Lung (tissue), 12 donors: Measurements from ENCODE around the gene TMEM117. TPM values are rescaled to one million over a fixed set of nuclear protein-coding genes. Genes with fewer than 3 reads are reported as not detected.

ENCODE experiments used
- ATAC-seq: fragments of 200-7000 bp; cut with Tn5 transposase; one replicate; pipeline ENCODE4 v1.9.1; 2020; ENCODE audit warnings: moderate number of reproducible peaks; ENCODE audit not compliant: insufficient read depth, low FRiP score
- DNase-seq, 3 donors: peaks; one replicate each; pipeline ENCODE4 v3.0.0-alpha.2; 2013 to 2017
- H3K27ac ChIP-seq, 2 donors: one replicate each; pipeline ENCODE4 v1.5.1; 2013; ENCODE audit warnings: mild to moderate bottlenecking in 2 of 2, moderate library complexity in 2 of 2, control low read depth in 1 of 2, inconsistent platforms in 1 of 2, low read depth in 1 of 2, low read length in 1 of 2
- H3K27me3 ChIP-seq, 3 donors: one replicate each; pipeline ENCODE4 v1.5.1; 2013; ENCODE audit warnings: low read length in 2 of 3; ENCODE audit not compliant: control insufficient read depth in 3 of 3, insufficient read depth in 3 of 3
- H3K36me3 ChIP-seq, 4 donors: one replicate each; pipeline ENCODE4 v1.5.1; 2013; ENCODE audit warnings: low read length in 4 of 4, mild to moderate bottlenecking in 1 of 4, moderate library complexity in 1 of 4; ENCODE audit not compliant: control insufficient read depth in 4 of 4, insufficient read depth in 4 of 4
- H3K4me1 ChIP-seq, 5 donors: one replicate each; pipeline ENCODE4 v1.5.1; 2013; ENCODE audit warnings: low read length in 5 of 5, mild to moderate bottlenecking in 2 of 5, moderate library complexity in 1 of 5; ENCODE audit not compliant: control insufficient read depth in 5 of 5, insufficient read depth in 5 of 5
- H3K4me3 ChIP-seq: one replicate; pipeline ENCODE4 v1.5.1; 2013; ENCODE audit warnings: mild to moderate bottlenecking, control low read depth, moderate library complexity
- H3K9ac ChIP-seq, 2 donors: one replicate each; pipeline ENCODE4 v1.5.1; 2013; ENCODE audit warnings: low read length in 2 of 2, control low read depth in 1 of 2; ENCODE audit not compliant: insufficient read depth in 1 of 2
- H3K9me3 ChIP-seq, 4 donors: one replicate each; pipeline ENCODE4 v1.5.1; 2013; ENCODE audit warnings: low read length in 3 of 4, mild to moderate bottlenecking in 1 of 4, moderate library complexity in 1 of 4; ENCODE audit not compliant: control insufficient read depth in 4 of 4, insufficient read depth in 3 of 4
- CTCF ChIP-seq: IDR thresholded peaks from 2 replicates; pipeline ENCODE4 v1.5.1; 2012; ENCODE audit warnings: mild to moderate bottlenecking; ENCODE audit errors: control extremely low read depth, extremely low read depth
- WGBS, 2 donors: extraction: QIAGEN DNeasy Blood & Tissue Kit; methylation state at CpG; one replicate each; pipeline ENCODE4 v1.1.7; 2013; 5-methylcytosine and 5-hydroxymethylcytosine counted together
- polyA plus RNA-seq, 2 donors: library from polyadenylated mRNA; stranded (reverse); fragments of 200-250 nt; gene quantifications; one replicate each; pipeline ENCODE4 v1.2.1, GENCODE V29; 2013
- total RNA-seq, 2 donors: library from RNA; depleted of rRNA in 1 of 2; stranded (reverse); fragments of >200 nt in 1 of 2; gene quantifications; one replicate each; pipeline ENCODE4 v1.2.1, GENCODE V29; 2014 to 2021
- donor health status: control.
- donor health status: control.
- donor health status: Bipolar disorder and iron deficiency.
- donor health status: healthy.
- donor health status: DM: yes; HTN: yes; CAD: no.

TMEM117 gene
- total and polyA plus RNA-seq, 4 donors, result 1.2 to 6.1 (median 2.3) TPM

- no peak overlapping the region for H3K9ac ChIP-seq
- WGBS, 2 donors, result 77 to 79% methylated on average over 2 of the region's 2 CpGs
- no peak for TF ChIP-seq CTCF
- H3K9me3 ChIP-seq, result no peaks in the 10 kb centered on the region
- H3K4me1 ChIP-seq, result no peaks in the 10 kb centered on the region
- no peak overlapping the region for H3K27ac ChIP-seq
- no peak for DNase-seq
- no peaks in the 10 kb centered on the region for H3K36me3 ChIP-seq
- no peak overlapping the region for H3K4me3 ChIP-seq
- no peak for ATAC-seq
- no peaks in the 10 kb centered on the region for H3K27me3 ChIP-seq
Observed at GRCh38 chr12:43937947-43938346, 102.1 kb downstream of the TMEM117 start.

- H3K36me3 ChIP-seq, result no peaks in the 10 kb centered on the region
- H3K4me3 ChIP-seq, result no peak overlapping the region
- ATAC-seq (no peak), DNase-seq (no peak)
- no peak for TF ChIP-seq CTCF
- WGBS, 2 donors, result 73 to 77% methylated on average over 2 of the region's 2 CpGs
- H3K27ac ChIP-seq, result no peak overlapping the region
- H3K27me3 ChIP-seq, result no peaks in the 10 kb centered on the region
- no peak overlapping the region for H3K9ac ChIP-seq
- no peaks in the 10 kb centered on the region for H3K4me1 ChIP-seq
- no peaks in the 10 kb centered on the region for H3K9me3 ChIP-seq
Observed at GRCh38 chr12:43942379-43942778, 106.5 kb downstream of the TMEM117 start.

- no peak overlapping the region for H3K9ac ChIP-seq
- H3K36me3 ChIP-seq, result no peaks in the 10 kb centered on the region
- H3K9me3 ChIP-seq, result peaks cover 0 to 2% (median 0%) of the 10 kb centered on the region in 4 donors
- H3K27me3 ChIP-seq, result no peaks in the 10 kb centered on the region
- no peak overlapping the region for H3K4me3 ChIP-seq
- H3K4me1 ChIP-seq, result no peaks in the 10 kb centered on the region
- TF ChIP-seq CTCF, result no peak
- 80 to 89% methylated on average over 1 of the region's 1 CpG for WGBS, 2 donors
- H3K27ac ChIP-seq, result no peak overlapping the region
- no peak for DNase-seq
- no peak for ATAC-seq
Observed at GRCh38 chr12:43945983-43946382, 110.1 kb downstream of the TMEM117 start.

GRCh38 chr12:43951286-43951685 is 115.4 kb downstream of the TMEM117 start:
- Histone ChIP-seq H3K4me3 (no peak overlapping the region), H3K36me3 (no peaks in the 10 kb centered on the region), H3K27me3 (no peaks in the 10 kb centered on the region), H3K27ac (no peak overlapping the region), H3K9ac (no peak overlapping the region), H3K4me1 (no peaks in the 10 kb centered on the region), H3K9me3 (peaks cover 0 to 2% (median 0%) of the 10 kb centered on the region in 4 donors)
- TF ChIP-seq CTCF, result no peak
- no peak for ATAC-seq
- no peak for DNase-seq
- 91 to 92% methylated on average over 6 of the region's 6 CpGs for WGBS, 2 donors
